RPMI7951 (cell line): ENCODE data around the gene CLMP. TPM values are rescaled to one million over a fixed set of nuclear protein-coding genes. Genes with fewer than 3 reads are reported as not detected.

Experiments used
- DNase-seq: peaks from one replicate; pipeline ENCODE4 v3.0.0-alpha.2; 2012; ENCODE audit warnings: low read depth
- total RNA-seq: library from RNA; depleted of rRNA; stranded (reverse); fragments of >200 nt; shearing (Covaris generic); gene quantifications from 2 replicates; pipeline ENCODE4 v1.2.3, GENCODE V29; 2014; rRNA removed

The CLMP gene
- total RNA-seq, 1 experiment from 2014 or later = 42.7 TPM

- no peak for DNase-seq
These were observed 139.7 kb downstream of the CLMP start for GRCh38 chr11:123055191-123055901.

DNA sequence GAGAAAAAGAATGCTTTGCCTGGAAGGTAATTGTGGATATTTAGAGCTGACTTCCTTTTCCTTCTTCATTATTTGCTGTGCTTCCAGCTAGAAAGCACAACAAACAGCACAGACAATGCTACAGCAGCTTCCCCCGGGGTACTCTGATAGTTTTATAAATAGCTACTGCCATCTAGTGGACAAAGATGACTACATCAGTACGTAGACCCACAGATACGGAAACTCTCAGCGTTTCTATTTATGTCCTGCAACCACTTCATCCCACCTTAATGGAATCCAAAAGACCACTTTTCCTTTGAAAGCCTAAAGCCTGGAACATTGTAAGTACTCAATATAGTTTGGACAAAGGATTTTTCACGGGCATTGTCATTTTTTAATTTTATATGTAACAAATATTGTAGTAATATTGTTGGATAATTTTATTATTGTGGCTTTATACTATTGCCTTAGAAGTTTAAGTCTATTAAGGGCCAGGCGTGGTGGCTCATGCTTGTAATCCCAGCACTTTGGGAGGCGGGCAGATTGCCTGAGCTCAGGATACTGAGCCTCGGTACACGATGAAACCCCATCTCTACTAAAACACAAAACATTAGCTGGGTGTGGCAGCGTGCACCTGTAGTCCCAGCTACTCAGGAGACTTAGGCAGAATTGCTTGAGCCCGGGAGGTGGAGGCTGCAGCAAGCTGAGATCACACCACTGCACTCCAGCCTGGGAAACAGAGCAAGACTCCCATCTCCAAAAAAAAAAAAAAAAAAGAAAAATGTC lies 140.6 kb downstream of the CLMP start:
- peak; percentile 76 for DNase-seq

DNA sequence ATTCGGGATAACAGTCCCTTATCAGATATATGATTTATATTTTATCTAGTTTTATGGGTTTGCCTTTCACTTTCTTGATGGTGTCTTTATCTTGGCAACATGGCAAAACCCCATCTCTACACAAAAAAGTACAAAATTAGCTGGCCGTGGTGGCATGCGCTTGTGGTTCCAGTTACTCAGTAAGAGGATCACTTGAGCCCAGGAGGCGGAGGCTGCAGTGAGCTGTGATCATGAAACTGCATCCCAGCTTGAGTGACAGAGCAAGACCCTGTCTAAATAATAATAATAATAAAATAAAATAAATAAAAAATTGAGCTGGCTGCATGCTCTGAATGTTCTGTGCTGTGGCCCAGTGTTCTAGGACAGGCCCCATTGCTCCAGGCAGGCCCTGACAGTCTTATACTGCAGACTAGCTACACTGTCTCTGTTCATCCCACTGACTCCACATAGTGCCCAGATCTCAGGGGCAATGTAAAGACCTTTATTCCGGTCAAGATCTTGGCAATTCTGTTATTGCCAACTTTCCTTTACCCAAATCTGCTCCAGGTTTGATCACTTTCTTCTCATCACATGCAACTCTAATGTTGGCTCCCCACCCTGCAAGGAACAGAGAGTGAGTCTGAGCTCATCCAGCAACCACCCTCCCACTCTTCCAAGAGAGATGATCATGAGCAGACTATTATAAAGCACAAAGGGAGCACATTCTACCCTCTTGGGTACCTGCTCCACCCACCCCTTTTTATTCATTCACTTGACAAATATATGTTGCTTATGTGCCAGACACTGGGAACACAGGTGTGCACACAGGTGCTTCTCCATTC lies 141.9 kb downstream of the CLMP start:
- peak; percentile 26 for DNase-seq

DNA sequence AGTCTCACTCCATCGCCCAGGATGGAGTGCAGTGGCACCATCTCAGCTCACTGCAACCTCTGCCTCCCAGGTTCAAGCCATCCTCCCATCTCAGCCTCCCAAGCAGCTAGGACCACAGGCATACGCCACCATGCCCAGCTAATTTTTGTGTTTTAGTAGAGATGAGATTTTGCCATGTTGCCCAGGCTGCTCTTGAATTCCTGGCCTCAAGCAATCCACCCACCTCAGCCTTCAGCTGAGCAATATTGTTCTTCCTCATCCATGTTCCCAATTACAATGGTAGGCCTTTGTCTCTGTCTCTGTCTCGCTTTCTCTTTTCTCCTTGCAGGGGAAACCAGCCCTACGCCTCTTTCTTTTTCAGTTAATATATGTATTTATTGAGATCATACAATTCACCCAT lies 143.4 kb downstream of the CLMP start:
- DNase-seq = no peak

GRCh38 chr11:123051146-123051545 lies 143.9 kb downstream of the CLMP start:
- no peak for DNase-seq

GRCh38 chr11:123047947-123048293 lies 147.1 kb downstream of the CLMP start:
- DNase-seq = no peak

GRCh38 chr11:123047266-123047946 lies 147.6 kb downstream of the CLMP start:
- DNase-seq = no peak

DNA sequence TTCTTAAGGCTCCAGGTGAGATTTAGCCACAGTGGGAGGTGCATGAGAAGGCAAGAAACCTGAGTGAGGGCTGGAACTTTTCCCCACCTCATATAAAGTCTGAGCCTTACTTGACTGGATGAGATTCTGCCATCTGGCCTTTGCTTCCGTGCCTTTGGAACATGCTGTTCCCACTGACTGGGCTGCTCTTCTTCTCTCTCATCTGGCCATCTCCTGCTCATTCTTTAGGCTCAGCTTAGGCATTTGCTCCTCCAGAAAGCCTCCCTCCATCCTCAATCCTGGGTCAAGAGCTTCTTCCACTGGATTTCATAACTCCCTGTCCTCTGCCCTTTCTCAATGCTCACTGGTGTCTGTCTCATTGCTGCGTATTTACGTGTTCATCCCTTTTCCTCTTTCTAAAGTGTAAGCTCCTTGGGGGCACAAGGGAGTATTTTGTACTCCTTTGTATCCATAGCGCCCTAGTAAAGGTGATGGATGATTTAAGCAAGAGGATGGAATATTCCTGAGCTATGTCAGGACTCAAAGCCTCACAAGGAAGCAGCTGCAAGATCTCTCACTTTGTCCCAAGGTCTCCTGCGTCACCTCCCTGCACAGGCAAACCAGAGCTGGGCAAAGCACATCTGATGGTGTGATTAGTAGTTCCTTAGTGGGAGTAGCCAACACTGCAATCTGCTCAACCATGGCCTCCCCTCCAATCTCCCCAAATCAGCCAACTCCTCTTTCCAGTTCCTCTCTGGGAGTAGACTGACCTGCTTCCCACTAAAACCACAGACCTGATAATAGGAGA lies 148.4 kb downstream of the CLMP start:
- DNase-seq = no peak

DNA sequence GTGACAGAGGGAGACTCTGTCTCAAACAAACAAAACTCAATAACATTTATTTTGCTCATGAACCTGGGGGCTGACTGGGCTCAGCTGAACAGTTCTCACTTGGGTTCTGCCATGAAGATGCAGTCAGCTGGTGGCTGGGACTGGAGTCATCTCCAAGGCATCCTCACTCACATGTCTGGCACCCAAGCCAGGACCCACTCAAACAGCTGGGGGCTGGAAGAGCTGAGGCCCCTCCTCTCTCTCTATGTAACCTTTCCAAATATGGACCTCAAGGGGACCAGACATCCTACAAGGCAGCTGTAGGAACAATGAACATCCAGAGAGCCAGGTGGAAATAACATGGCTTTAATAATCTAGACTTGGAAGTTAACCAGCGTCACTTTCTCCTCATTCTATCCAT lies 149.9 kb downstream of the CLMP start:
- no peak for DNase-seq

- DNase-seq = no peak
These were observed 153.9 kb downstream of the CLMP start for GRCh38 chr11:123041185-123041584.

DNA sequence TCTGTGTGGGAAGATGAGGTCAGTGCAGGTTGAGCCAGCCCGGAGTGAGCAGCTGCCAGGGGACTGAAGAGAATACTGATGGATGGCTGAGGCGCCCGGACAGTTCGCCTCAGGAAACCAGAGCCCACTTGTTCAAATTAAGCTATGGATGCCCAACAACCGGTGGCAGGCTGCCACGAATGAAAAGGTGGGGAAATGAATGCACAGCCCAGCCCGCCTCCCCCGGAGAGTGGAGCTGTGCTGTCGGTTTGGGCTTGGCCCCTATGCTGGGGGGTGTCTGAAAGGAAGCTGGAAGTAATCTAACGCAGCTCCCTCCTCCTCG lies 155.0 kb downstream of the CLMP start:
- DNase-seq = no peak

DNA sequence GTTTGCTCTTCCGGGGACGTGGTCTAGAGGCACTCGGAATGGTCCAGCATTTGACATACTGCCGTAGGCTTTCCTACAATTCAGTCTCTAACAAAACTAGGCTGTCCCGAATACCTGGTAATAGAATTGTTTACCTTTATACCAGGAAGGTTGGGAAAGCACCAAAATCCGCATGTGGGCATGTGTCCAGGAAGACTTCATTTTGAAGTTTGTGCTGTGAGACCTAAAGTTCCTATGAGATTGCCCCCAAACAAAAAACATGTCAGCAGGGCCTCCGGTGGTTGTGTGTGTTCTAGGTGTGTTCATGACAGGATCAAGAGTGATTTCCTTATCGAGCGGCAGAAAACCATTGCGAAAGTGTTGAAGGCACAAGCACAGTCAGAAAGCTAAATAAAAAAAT lies 159.2 kb downstream of the CLMP start:
- DNase-seq = no peak

DNA sequence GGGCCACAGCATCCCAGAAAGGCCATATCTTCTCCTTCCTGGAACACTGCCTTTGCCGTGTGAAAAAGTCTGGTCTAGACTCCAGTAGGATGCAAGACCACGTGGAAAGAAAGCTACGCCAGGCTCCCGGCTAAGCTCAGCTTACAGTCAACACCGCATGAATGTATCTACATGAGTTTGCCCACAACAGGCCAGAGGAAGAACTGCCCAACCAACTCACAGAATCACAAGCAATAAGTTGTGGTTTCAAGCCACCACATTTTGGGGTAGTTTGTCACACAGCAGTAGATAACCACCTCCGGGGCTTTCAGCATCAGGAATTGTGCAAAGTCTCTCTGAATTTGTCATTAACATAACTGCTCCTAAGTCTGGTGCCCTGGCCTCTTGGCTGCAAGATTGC lies 160.5 kb downstream of the CLMP start:
- peak; percentile 69 for DNase-seq

DNA sequence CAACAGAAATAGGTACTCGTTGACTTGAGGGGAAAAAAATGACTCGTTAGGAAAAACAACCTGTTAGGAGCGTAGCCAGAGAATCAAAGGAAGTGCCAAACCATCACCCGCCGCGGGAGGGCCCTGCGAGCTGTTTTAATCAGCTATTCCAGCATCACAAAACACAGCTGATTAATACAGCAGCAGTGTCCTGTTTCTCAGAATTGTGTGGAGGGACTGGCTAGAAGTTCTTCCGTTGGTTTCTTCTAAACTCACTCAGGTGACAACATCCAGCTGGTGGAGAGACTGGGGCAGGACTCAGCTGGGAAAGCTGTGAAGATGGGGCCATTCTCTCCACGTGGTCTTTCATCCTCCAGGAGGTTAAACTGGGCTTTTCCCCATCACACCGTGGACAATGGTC lies 161.2 kb downstream of the CLMP start:
- peak; percentile 35 for DNase-seq

GRCh38 chr11:123030517-123030916 lies 164.5 kb downstream of the CLMP start:
- DNase-seq = no peak

GRCh38 chr11:123020968-123021367 lies 174.1 kb downstream of the CLMP start:
- peak; percentile 56 for DNase-seq

Other genes with a start within 250 kb of the CLMP start
- gene BSX, start 213.4 kb downstream of the CLMP start, total RNA-seq = not detected in 2 replicates
- gene HSPA8, start 133.1 kb downstream of the CLMP start, total RNA-seq = 1,612 and 2,183 TPM in 2 replicates
- gene GRAMD1B, start 235.0 kb upstream of the CLMP start, total RNA-seq = 14.9 and 16.9 TPM in 2 replicates